HepG2 (cell line): Measurements from ENCODE around the gene RPL4. TPM values are rescaled to one million over a fixed set of nuclear protein-coding genes. Genes with fewer than 3 reads are reported as not detected.

Source experiments
- CC2D1A ChIP-seq: sonication (generic); formaldehyde crosslinking; IDR thresholded peaks from 2 replicates; pipeline ENCODE4 v1.8.1; 2023; ENCODE audit warnings: mild to moderate bottlenecking, missing genetic modification reagents
- FIP1L1 ChIP-seq: fragments of 200-400 bp; formaldehyde crosslinking; IDR thresholded peaks from 2 replicates; pipeline ENCODE4 v1.6.1; 2018; ENCODE audit warnings: low read depth, mild to moderate bottlenecking, low read length, moderate library complexity, borderline replicate concordance; ENCODE audit not compliant: insufficient read depth
- NCOA1 ChIP-seq: sonication (generic); formaldehyde crosslinking; IDR thresholded peaks from 2 replicates; pipeline ENCODE4 v1.9.0; 2021; ENCODE audit warnings: missing genetic modification reagents
- NFE2 ChIP-seq: sonication (generic); formaldehyde crosslinking; IDR thresholded peaks from 2 replicates; pipeline ENCODE4 v1.4.0; 2020; ENCODE audit warnings: missing genetic modification reagents
- PHB2 ChIP-seq: fragments of 450-650 bp; IDR thresholded peaks from 2 replicates; pipeline ENCODE4 v1.6.1; 2018; ENCODE audit not compliant: partially characterized antibody
- SPEN ChIP-seq: sonication (generic); formaldehyde crosslinking; IDR thresholded peaks from 2 replicates; pipeline ENCODE4 v1.5.1; 2020; ENCODE audit warnings: low read depth, mild to moderate bottlenecking, missing genetic modification reagents
- TEAD2 ChIP-seq: sonication (generic); formaldehyde crosslinking; IDR thresholded peaks from 2 replicates; pipeline ENCODE4 v1.9.0; 2021; ENCODE audit warnings: missing genetic modification reagents
- ZNF430 ChIP-seq: sonication (generic); formaldehyde crosslinking; IDR thresholded peaks from 2 replicates; pipeline ENCODE4 v1.9.0; 2021; ENCODE audit warnings: mild to moderate bottlenecking, missing genetic modification reagents
- polyA plus RNA-seq, 8 experiments: library from polyadenylated mRNA; depleted of rRNA in 3 of 8; stranded (reverse) in 7 of 8; unstranded in 1 of 8; fragments of >200 nt; fragmentation: Illumina TruSeq in 4 of 8; extraction: Trizol in 4 of 8; gene quantifications; 2 replicates each; pipeline versions ENCODE4 v1.2.1 to v1.2.3, GENCODE V29; 2011 to 2016; ENCODE audit warnings: low read depth in 4 of 8, missing spikeins in 1 of 8, mixed read lengths in 1 of 8; ENCODE audit not compliant: insufficient read depth in 1 of 8
- total RNA-seq, 5 experiments: library from RNA; depleted of rRNA; stranded (reverse); fragments of >200 nt; fragmentation: Illumina TruSeq; extraction: Trizol; gene quantifications; 2 replicates each; pipeline ENCODE4 v1.2.3, GENCODE V29; 2016; ENCODE audit warnings: low read depth in 1 of 5
- TF ChIP-seq, protein P1 (sequence below): IDR thresholded peaks from 2 replicates; pipeline ENCODE4 v1.6.1; 2016; ENCODE audit warnings: missing compliant biosample characterization, missing genetic modification reagents, borderline replicate concordance
- TF ChIP-seq, protein P2 (sequence below): sonication (generic); formaldehyde crosslinking; IDR thresholded peaks from 2 replicates; pipeline ENCODE4 v1.8.0; 2022; ENCODE audit warnings: mild to moderate bottlenecking, missing genetic modification reagents
- TF ChIP-seq, protein P3 (sequence below): sonication (generic); formaldehyde crosslinking; conservative IDR thresholded peaks from 2 replicates; pipeline ENCODE4 v1.4.0; 2020; ENCODE audit warnings: missing genetic modification reagents
- TF ChIP-seq, protein P4 (sequence below): sonication (generic); formaldehyde crosslinking; IDR thresholded peaks from one replicate; pipeline ENCODE4 v1.5.1; 2020; ENCODE audit warnings: mild to moderate bottlenecking, missing genetic modification reagents; ENCODE audit errors: not compliant biosample characterization

Gene RPL4
- total and polyA plus RNA-seq, 2 of the 13 experiments (the other 11 are each of a cell fraction or from before 2014, with no cell fraction given) = 3,630 to 3,960 TPM

DNA sequence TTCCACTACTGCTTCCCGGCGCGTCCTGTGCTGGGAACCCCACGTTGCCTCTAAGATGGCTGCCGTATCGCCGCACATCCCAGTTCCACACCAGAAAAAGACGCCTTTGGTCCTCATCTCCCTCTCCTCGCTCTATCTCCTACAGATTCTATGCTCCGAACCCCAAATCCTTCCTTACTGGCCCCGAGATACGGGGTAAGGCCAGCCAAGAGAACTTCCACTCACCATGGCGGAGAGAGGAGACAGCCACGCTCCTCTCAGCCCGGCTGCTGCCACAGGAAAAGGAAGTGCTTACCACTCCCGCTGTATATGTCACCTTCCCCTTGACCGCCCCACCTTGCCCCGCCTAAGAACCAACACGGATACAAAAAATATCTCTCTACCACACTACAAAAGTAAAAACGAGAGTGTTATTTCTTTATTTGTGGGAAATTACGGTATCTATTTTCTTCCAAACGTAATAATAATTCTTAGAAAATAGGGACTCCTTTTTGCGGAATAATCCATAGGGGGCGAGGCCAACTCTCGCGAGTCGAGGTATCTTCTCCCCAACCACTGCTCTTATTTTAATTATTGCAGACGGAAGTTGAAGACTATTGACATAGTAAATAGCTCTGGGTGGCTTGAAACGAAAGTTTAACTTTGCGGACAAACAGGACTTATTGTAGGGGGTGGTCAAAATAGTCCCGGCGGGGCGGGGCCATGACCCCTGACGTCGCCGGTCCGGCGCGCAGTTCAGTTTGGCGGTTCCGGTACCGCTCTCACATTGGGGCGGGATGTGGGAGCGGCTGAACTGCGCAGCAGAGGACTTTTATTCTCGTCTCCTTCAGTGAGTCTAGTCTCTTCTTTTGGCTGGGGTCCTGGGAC lies at the start of gene RPL4, which contains the start of gene ZWILCH (continued):
- TF ChIP-seq FIP1L1 = no peak
- no peak for TF ChIP-seq TEAD2 (CRISPR knock-in tag)
- TF ChIP-seq, protein P1, sequence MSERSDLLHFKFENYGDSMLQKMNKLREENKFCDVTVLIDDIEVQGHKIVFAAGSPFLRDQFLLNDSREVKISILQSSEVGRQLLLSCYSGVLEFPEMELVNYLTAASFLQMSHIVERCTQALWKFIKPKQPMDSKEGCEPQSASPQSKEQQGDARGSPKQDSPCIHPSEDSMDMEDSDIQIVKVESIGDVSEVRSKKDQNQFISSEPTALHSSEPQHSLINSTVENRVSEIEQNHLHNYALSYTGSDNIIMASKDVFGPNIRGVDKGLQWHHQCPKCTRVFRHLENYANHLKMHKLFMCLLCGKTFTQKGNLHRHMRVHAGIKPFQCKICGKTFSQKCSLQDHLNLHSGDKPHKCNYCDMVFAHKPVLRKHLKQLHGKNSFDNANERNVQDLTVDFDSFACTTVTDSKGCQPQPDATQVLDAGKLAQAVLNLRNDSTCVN (CRISPR knock-in tag) = no peak
- no peak for TF ChIP-seq NFE2
- TF ChIP-seq, protein P2, sequence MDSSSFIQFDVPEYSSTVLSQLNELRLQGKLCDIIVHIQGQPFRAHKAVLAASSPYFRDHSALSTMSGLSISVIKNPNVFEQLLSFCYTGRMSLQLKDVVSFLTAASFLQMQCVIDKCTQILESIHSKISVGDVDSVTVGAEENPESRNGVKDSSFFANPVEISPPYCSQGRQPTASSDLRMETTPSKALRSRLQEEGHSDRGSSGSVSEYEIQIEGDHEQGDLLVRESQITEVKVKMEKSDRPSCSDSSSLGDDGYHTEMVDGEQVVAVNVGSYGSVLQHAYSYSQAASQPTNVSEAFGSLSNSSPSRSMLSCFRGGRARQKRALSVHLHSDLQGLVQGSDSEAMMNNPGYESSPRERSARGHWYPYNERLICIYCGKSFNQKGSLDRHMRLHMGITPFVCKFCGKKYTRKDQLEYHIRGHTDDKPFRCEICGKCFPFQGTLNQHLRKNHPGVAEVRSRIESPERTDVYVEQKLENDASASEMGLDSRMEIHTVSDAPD (CRISPR knock-in tag) = no peak
- TF ChIP-seq, protein P3, sequence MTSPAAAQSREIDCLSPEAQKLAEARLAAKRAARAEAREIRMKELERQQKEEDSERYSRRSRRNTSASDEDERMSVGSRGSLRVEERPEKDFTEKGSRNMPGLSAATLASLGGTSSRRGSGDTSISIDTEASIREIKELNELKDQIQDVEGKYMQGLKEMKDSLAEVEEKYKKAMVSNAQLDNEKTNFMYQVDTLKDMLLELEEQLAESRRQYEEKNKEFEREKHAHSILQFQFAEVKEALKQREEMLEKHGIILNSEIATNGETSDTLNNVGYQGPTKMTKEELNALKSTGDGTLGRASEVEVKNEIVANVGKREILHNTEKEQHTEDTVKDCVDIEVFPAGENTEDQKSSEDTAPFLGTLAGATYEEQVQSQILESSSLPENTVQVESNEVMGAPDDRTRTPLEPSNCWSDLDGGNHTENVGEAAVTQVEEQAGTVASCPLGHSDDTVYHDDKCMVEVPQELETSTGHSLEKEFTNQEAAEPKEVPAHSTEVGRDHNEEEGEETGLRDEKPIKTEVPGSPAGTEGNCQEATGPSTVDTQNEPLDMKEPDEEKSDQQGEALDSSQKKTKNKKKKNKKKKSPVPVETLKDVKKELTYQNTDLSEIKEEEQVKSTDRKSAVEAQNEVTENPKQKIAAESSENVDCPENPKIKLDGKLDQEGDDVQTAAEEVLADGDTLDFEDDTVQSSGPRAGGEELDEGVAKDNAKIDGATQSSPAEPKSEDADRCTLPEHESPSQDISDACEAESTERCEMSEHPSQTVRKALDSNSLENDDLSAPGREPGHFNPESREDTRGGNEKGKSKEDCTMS (CRISPR knock-in tag) = 0 out of 2 replicates have a peak, but pooled peaks have one; percentile 27
- TF ChIP-seq NCOA1 (CRISPR knock-in tag) = no peak
- no peak for TF ChIP-seq PHB2
- TF ChIP-seq SPEN (CRISPR knock-in tag) = peak; percentile 70; the same call in 1 of the 2 replicates
- TF ChIP-seq, protein P4, sequence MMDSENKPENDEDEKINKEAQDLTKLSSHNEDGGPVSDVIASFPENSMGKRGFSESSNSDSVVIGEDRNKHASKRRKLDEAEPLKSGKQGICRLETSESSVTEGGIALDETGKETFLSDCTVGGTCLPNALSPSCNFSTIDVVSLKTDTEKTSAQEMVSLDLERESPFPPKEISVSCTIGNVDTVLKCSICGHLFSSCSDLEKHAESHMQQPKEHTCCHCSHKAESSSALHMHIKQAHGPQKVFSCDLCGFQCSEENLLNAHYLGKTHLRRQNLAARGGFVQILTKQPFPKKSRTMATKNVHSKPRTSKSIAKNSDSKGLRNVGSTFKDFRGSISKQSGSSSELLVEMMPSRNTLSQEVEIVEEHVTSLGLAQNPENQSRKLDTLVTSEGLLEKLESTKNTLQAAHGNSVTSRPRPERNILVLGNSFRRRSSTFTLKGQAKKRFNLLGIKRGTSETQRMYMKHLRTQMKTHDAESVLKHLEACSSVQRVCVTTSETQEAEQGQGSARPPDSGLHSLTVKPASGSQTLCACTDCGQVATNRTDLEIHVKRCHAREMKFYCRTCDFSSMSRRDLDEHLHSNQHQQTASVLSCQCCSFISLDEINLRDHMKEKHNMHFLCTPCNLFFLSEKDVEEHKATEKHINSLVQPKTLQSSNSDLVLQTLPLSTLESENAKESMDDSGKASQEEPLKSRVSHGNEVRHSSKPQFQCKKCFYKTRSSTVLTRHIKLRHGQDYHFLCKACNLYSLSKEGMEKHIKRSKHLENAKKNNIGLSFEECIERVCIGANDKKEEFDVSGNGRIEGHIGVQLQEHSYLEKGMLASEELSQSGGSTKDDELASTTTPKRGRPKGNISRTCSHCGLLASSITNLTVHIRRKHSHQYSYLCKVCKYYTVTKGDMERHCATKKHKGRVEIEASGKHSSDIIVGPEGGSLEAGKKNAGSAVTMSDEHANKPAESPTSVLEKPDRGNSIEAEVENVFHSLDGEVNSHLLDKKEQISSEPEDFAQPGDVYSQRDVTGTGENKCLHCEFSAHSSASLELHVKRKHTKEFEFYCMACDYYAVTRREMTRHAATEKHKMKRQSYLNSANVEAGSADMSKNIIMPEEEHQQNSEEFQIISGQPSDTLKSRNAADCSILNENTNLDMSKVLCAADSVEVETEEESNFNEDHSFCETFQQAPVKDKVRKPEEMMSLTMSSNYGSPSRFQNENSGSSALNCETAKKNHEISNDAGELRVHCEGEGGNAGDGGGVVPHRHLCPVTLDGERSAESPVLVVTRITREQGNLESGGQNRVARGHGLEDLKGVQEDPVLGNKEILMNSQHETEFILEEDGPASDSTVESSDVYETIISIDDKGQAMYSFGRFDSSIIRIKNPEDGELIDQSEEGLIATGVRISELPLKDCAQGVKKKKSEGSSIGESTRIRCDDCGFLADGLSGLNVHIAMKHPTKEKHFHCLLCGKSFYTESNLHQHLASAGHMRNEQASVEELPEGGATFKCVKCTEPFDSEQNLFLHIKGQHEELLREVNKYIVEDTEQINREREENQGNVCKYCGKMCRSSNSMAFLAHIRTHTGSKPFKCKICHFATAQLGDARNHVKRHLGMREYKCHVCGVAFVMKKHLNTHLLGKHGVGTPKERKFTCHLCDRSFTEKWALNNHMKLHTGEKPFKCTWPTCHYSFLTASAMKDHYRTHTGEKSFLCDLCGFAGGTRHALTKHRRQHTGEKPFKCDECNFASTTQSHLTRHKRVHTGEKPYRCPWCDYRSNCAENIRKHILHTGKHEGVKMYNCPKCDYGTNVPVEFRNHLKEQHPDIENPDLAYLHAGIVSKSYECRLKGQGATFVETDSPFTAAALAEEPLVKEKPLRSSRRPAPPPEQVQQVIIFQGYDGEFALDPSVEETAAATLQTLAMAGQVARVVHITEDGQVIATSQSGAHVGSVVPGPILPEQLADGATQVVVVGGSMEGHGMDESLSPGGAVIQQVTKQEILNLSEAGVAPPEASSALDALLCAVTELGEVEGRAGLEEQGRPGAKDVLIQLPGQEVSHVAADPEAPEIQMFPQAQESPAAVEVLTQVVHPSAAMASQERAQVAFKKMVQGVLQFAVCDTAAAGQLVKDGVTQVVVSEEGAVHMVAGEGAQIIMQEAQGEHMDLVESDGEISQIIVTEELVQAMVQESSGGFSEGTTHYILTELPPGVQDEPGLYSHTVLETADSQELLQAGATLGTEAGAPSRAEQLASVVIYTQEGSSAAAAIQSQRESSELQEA (CRISPR knock-in tag) = peak; percentile 35
- TF ChIP-seq CC2D1A (CRISPR knock-in tag) = no peak
- 0 out of 2 replicates have a peak, but pooled peaks have one; percentile 43 for TF ChIP-seq ZNF430 (CRISPR knock-in tag)
